Colonic mucosa (tissue), 4 donors: ENCODE data around the gene SLC15A3. TPM values are rescaled to one million over a fixed set of nuclear protein-coding genes. Genes with fewer than 3 reads are reported as not detected.
A peak's percentile ranks its signal among the peaks of the same experiment; 100 is the strongest.

ENCODE experiments used
- DNase-seq: peaks from one replicate; pipeline ENCODE4 v3.0.0-alpha.2; 2020
- H3K27ac ChIP-seq: fragments of 200-600 bp; one replicate; pipeline ENCODE4 v1.8.0; 2021
- H3K27me3 ChIP-seq: fragments of 200-600 bp; one replicate; pipeline ENCODE4 v1.8.0; 2021
- H3K36me3 ChIP-seq: fragments of 200-600 bp; one replicate; pipeline ENCODE4 v1.8.0; 2021
- H3K4me1 ChIP-seq: fragments of 200-600 bp; one replicate; pipeline ENCODE4 v1.8.0; 2021; ENCODE audit warnings: mild to moderate bottlenecking
- H3K4me3 ChIP-seq: fragments of 200-600 bp; one replicate; pipeline ENCODE4 v1.8.0; 2021
- H3K9ac ChIP-seq, 2 donors: one replicate each; pipeline ENCODE4 v1.7.0; 2013; ENCODE audit warnings: control low read depth in 2 of 2, low read depth in 2 of 2, low read length in 2 of 2
- H3K9me3 ChIP-seq: fragments of 200-600 bp; one replicate; pipeline ENCODE4 v1.8.0; 2021
- intact Hi-C: fragments of 100-400 bp; cut with DNase I; formaldehyde crosslinking; loops from one replicate; pipeline ENCODE4 v1.14.1; 2022
- total RNA-seq, 2 donors: library from RNA; stranded (reverse); fragmentation: NEBNext Ultra II Directional in 1 of 2; extraction: Animal tissue kit (Norgen Biotek cat#: 25700) in 1 of 2; gene quantifications; one replicate each; pipeline ENCODE4 v1.2.1, GENCODE V29; 2021
- TF ChIP-seq, protein P1 (sequence below): fragments of 200-600 bp; IDR thresholded peaks from one replicate; pipeline ENCODE4 v1.8.0; 2022; ENCODE audit warnings: antibody characterized with exemption, mild to moderate bottlenecking
- donor health status: healthy.
- donor health status: DM: no; HTN: no; CAD: no.
- donor health status: DM: no; HTN: no; CAD: no.

SLC15A3 gene
- total RNA-seq, 2 donors from 2014 or later, result 6.6 to 14.4 TPM

DNA sequence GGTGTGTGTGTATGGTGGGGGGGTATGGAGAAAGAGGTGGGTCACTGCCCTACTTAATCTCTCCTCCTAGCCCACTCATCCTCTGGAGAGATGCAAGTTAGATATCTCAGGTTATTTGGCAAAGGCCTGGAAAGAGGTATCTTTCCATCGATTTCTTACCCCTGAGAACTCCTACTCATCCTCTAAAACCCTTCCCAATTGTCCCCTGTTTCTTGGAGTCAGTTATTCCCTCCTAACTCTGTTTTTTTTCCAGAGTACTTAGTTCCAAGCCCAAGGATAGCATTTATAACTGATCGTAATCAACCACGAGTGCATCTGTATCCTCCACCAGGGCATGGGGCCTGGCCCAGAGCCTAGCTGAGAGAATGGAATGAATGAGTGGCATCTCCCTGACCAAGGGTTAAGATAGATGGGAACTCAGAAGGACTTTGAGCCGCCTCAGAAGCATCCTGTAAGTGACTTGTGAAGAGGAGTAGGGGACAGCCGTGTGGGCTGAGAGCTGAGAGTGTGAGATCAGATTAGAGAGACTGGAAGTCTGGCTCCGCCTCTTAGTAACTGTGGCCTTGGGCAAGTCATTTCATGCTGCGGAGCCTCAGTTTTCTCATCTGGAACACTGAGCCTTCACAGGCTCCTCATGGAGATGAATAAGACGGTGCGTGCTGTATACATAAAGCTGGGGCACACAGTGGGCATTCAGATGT, 35.8 kb upstream of the SLC15A3 start:
- intact Hi-C loops, result no loop called here
- TF ChIP-seq, protein P1, sequence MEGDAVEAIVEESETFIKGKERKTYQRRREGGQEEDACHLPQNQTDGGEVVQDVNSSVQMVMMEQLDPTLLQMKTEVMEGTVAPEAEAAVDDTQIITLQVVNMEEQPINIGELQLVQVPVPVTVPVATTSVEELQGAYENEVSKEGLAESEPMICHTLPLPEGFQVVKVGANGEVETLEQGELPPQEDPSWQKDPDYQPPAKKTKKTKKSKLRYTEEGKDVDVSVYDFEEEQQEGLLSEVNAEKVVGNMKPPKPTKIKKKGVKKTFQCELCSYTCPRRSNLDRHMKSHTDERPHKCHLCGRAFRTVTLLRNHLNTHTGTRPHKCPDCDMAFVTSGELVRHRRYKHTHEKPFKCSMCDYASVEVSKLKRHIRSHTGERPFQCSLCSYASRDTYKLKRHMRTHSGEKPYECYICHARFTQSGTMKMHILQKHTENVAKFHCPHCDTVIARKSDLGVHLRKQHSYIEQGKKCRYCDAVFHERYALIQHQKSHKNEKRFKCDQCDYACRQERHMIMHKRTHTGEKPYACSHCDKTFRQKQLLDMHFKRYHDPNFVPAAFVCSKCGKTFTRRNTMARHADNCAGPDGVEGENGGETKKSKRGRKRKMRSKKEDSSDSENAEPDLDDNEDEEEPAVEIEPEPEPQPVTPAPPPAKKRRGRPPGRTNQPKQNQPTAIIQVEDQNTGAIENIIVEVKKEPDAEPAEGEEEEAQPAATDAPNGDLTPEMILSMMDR, result no peak
- Histone ChIP-seq H3K36me3 (no peaks in the 10 kb centered on the region), H3K4me3 (no peak overlapping the region), H3K4me1 (no peaks in the 10 kb centered on the region), H3K27me3 (no peaks in the 10 kb centered on the region), H3K9ac (no peak overlapping the region), H3K9me3 (no peaks in the 10 kb centered on the region), H3K27ac (no peak overlapping the region)
- no peak for DNase-seq

DNA sequence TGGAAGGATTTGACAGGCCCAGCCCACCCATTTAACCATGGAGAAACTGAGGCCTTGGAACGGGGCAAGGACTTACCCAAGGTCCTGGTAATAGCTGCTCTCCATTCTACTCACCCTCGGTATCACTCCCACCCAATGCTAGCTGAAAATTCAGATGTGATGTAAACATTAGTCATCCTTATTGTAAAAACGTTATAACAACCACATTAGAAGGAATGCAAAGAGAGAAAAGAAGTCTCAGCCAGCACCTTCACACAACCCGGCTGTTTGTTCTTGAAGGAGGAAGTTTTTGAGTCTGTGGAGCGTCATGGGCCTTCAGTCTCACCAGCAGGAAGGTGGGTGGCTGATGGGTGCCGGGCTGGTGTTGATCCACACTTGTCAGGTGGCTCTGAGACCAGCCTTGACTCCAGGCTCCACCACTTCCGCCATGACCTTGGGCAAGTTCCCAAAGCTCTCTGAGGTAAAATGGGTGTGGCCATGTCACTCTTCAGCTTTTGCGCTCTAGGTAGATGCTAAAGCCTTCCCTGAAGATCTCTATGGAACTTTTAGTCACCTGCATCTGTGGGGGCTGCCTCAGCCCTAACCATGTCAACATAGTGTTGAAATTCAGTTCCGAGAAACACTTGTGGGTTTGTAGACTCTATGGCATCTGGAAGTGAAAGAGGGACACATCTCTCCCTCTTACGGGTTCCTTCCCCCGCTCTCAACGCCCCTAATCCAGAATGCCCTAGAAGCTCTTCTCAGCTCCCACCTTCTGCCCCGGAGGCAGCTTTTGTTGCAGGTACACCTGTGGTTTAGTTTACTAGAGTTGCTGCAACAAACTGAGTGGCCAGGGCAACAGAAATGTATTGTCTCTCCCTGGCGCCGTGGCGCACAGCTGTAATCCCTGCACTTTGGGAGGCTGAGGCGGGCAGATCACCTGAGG, 34.3 kb upstream of the SLC15A3 start:
- H3K36me3 ChIP-seq, result no peaks in the 10 kb centered on the region
- intact Hi-C loops, result no loop called here
- H3K4me1 ChIP-seq, result no peaks in the 10 kb centered on the region
- no peaks in the 10 kb centered on the region for H3K9me3 ChIP-seq
- H3K4me3 ChIP-seq, result no peak overlapping the region
- peak; percentile 69 for DNase-seq
- TF ChIP-seq, protein P1, result no peak
- H3K9ac ChIP-seq, result no peak overlapping the region
- H3K27me3 ChIP-seq, result no peaks in the 10 kb centered on the region
- peak overlapping the region; percentile 15 for H3K27ac ChIP-seq

DNA sequence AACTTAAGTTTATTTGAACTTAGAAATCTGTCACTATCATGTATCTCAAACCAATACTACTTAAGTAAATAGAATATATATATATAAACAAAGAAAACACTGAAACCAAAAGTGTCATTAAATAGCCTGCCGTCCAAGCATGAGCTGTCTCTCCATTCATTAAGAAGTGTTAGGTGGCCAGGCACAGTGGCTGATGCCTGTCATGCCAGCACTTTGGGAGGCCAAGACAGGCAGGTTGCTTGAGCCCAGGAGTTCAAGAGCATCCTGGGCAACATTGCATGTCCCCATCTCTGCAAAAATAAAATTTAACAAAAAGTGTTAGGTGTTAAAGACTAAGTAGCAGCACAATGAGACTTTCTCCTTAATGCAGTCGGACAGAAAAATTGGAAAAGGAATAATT, 33.5 kb upstream of the SLC15A3 start:
- H3K4me1 ChIP-seq, result no peaks in the 10 kb centered on the region
- no peaks in the 10 kb centered on the region for H3K27me3 ChIP-seq
- intact Hi-C loops, result no loop called here
- no peak overlapping the region for H3K9ac ChIP-seq
- H3K27ac ChIP-seq, result no peak overlapping the region
- H3K9me3 ChIP-seq, result no peaks in the 10 kb centered on the region
- DNase-seq, result no peak
- no peaks in the 10 kb centered on the region for H3K36me3 ChIP-seq
- no peak overlapping the region for H3K4me3 ChIP-seq
- TF ChIP-seq, protein P1, result no peak

DNA sequence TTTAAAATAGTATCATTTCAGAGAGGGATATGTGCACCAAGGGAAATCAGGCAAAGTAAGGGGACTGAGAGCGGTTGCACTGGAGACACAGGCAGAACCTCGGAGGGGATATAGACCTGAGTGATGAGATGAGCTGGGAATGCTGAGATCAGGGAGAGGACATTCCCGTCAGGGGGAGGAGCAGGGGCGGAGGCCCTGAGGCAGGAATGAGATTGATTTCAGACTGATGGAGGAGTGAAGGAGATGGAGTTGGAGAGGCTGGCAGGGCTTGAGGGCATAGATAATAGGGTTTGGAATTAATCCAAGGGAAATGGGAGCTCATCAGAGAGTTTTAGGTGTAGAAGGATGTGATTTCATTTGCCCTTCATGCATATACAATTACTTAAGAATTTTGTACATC, 32.7 kb upstream of the SLC15A3 start:
- no peaks in the 10 kb centered on the region for H3K4me1 ChIP-seq
- no peaks in the 10 kb centered on the region for H3K27me3 ChIP-seq
- H3K27ac ChIP-seq, result no peak overlapping the region
- H3K9ac ChIP-seq, result no peak overlapping the region
- no peaks in the 10 kb centered on the region for H3K36me3 ChIP-seq
- DNase-seq, result no peak
- intact Hi-C loops, result no loop called here
- TF ChIP-seq, protein P1, result no peak
- H3K4me3 ChIP-seq, result no peak overlapping the region
- no peaks in the 10 kb centered on the region for H3K9me3 ChIP-seq

DNA sequence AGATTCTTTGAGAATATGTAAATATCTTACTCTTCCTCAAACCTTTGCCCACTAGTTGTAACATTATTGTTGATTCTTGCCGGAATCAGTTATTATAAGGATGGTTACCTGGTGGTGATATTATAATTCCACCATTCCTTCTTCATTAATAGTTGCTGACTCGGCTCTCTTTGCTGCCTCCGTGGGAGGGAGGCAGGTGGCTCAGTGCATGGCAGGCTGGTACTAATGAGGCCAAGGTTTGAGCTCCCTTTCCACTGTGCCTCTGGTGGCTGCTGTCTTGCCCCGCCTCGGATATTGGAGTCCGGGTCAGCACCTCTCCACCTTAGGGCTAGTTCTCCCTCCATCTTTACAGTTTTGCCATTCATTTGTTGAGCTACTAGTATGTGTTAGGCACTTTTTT, 32.2 kb upstream of the SLC15A3 start:
- H3K9ac ChIP-seq, result no peak overlapping the region
- no peaks in the 10 kb centered on the region for H3K27me3 ChIP-seq
- H3K36me3 ChIP-seq, result no peaks in the 10 kb centered on the region
- H3K9me3 ChIP-seq, result no peaks in the 10 kb centered on the region
- intact Hi-C loops, result no loop called here
- DNase-seq, result no peak
- H3K4me3 ChIP-seq, result no peak overlapping the region
- no peak overlapping the region for H3K27ac ChIP-seq
- no peaks in the 10 kb centered on the region for H3K4me1 ChIP-seq
- TF ChIP-seq, protein P1, result no peak
